GOT3 (cell line): ENCODE data around the gene HIVEP3.
A peak's percentile ranks its signal among the peaks of the same experiment; 100 is the strongest.
"Not testable (repeated sequence)": the region's sequence is repeated elsewhere in the genome, so short reads cannot be mapped to it uniquely, and the experiment has no call there.

Experiments
- DNase-seq: peaks from one replicate; lab custom pipeline; 2025; ENCODE audit warnings: mixed read lengths; lab: John Stamatoyannopoulos, UW

Gene HIVEP3

DNA sequence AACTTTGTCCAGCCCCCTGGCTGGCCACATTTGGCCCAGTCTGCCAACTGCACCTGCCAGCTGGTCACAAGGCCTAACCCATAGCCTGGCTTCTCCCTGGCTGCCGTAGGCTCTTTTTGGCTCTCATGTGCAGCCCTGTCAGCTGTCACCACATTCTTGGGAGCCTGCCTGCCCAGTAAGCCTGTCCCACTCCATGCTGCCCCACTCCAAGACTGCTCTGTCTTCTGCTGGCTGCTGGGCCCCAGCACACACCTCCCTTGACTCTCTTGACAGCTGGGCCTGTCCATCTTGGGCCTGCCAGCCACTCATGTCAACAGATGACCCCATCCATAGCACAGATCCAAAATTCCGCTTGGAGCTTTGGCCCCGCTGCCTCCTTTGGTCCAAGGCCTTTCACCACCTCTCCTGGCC, 360.0 kb downstream of the HIVEP3 start:
- DNase-seq: no peak

DNA sequence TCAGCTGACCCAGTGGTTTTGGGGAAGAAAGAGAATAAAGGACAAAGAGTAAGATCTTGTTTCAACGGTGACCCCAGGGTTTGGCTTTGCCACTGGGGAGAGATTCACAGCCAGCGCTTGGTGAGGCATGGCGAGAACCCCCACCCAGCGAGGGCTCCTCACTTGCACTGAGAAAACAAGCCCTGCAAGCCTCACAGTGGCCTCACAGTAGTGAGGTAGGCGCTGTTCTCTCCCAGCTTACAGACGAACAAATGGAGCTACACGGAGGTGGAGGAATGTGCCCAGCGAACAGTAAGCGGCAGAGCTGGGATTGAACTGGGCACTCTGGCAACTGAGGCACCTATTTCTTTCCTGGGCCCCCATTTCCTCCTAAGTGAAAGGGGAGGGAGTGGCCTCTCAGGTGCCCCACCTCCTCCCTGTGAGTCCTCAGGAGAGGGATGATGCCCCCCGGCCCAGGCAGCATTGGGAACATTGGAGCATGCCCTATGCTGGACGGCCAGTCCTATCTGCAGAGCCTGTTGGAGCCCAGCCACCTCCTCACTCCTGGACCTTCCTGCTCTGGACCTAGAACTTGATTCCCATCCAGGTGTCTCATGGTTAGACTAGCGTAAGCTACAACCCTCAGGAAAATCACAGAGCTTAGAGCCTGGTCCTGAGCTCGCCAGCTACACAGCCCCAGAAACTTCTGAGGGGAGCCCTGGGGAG, 360.8 kb downstream of the HIVEP3 start:
- no peak for DNase-seq

DNA sequence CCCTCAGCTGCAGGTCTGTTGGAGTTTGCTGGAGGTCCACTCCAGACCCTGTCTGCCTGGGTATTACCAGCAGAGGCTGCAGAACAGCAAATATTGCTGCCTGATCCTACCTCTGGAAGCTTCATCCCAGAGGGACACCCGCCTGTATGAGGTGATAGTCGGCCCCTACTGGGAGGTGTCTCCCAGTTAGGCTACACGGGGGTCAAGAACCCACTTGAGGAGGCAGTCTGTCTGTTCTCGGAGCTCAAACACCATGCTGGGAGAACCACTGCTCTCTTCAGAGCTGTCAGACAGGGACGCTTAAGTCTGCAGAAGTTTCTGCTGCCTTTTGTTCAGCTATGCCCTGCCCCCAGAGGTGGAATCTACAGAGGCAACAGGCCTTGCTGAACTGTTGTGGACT, 364.0 kb downstream of the HIVEP3 start:
- not testable (repeated sequence) for DNase-seq

DNA sequence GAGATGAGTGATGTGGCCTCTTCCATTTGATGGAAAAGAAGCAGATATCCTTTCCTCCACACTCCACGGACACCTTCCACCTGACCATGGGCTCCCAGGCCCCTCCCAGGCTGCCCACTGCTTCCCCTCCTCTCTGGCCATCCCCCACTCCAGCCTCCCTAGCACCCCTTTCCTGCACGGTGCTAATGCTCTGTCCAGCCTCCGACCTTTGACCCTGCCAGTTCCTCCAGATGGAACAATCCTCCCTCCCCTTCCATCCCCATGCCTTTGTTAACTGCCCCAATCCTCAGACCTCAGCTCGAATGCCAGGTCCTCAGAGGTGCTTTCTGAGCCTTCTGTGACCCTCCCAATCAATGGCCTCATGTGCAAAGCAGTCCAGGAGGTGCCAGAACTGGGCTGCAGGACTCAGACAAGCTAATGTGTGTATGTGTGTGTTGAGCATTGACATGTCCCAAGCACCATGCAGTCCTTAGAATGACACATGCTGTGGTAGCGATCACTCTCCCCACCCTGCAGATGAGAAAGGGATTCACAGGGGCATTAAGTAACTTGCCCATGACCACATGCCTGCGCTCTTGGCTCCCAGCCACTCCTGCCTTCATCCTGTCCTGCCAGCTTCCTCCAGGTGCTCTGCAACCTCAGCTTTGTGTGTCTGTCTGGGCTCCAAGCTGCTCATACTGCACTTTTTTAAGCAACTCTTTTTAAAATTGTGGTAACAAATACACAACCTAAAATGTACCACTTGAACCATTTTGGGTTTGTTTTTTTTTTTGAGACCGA, 370.8 kb downstream of the HIVEP3 start:
- DNase-seq: no peak

DNA sequence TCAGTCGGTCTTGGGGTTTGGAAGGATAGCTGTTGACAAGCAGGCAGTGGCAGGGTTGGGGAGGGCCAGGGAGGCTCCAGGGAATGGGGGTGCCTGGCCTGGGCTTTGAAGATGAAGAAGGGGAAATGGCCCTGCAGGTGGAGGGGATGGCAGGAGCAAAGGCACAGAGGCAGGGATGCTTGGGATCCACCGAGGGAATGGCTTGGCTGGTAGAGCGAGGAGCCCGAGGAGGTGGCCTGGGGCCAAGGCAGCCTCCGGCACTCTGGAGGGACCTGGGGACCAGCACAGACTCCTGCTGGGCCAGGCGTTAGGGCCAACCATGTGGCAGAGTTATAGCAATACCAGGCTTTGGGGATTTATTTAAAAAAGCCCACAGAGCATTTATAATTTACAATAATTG, 371.4 kb downstream of the HIVEP3 start:
- no peak for DNase-seq

DNA sequence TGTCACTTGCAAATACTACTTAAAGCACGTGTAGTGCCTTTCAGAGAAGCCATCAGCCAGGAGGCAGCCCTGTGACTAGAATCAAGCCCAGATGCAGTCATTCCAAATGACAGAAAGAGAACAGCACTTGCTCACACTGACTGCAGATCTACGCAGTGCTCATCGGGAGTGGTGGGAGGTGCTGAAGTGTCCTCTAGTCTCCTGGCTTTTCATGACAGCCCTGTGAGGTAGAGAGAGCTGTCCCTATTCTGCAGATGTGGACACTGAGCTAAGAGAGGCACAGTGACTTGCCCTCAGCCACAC, 371.9 kb downstream of the HIVEP3 start:
- no peak for DNase-seq

DNA sequence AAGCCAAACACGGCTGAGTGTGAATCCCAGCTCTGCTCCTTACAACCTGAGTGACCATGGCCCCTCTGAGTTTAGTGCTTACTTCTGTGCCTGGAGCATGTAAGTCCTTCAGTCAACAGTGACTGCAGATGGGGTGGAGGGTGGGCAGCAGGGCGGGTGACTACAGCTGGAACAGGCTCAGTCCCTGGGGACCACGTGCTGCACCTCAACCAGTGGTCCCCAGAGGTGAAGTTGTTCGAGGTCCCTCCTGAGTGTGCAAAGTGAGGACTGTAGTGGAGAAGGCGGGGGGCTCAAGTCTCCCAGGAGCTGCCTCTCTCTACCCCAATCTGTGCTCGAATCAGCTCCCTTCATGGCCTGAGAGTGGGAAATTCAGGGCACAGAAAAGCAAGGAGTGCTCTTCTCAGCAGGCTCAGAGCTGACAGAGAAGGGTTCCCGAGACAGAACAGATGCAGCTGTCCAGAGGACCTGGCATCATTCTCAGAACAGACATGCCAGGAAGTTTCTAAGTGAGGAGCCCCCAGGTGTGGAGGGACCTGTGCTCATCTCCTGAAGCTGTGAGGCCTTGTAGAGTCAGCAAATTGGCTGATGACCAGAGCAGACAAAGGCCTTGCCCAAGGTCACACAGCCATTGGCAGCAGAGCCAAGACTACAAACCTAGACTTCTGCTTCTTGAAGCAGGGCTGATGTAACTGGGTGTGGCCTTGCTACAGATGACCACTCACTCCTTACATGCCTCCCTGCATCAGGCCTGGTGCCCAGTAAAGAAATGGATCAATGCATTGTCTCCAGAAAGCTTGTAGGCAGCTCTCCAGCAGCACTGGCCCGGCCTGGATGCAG, 372.5 kb downstream of the HIVEP3 start:
- no peak for DNase-seq

DNA sequence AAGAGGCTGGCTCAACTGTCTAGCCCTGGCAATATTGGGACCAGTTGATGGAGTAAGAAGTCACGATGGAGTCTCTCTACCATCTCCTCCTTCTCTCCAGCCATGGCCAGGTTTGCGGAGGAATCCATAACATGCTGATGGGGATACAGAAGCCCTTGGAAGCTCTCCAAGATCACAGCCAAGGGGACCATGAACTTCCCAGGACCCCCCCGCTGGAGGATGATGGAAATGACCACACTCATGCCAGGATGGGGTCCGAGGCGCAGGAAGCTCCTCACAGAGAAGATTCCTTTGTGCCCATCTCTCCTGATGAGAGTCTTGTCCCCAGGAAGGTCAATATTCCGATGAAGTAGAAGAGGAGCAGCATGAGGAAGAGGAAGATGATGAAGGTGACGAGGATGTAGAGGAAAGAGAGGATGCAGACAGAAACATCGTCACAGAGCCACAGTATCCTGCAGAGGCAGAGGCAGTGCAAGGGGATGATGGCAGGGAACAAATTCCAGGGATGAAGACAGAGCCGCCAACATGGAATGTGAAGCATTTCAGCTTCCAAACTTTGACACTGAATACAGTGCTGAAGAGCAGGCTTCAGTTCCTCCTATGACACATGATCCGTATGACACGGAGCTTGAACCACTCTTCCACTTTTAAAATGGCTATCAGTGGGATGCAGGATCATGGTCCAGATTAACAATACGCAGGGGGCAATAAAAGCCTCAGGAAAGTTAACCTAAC, 376.4 kb downstream of the HIVEP3 start:
- DNase-seq: no peak

DNA sequence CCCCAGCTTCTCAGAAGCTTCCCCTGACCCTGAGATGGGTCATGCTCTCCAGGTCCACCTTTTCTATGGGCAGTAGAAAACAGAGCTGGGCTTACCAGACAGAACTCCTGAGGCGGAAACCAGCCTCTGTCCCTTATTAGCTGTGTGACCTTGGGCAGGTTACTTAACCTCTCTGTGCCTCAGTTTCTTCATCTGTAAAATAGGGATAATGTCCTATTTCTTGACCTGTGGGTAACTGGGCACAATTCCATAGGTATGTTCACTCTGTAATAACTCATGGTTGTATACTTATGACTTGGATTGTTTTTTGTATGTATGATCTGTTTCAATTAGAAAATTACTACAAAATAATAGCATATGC, 377.1 kb downstream of the HIVEP3 start:
- no peak for DNase-seq

DNA sequence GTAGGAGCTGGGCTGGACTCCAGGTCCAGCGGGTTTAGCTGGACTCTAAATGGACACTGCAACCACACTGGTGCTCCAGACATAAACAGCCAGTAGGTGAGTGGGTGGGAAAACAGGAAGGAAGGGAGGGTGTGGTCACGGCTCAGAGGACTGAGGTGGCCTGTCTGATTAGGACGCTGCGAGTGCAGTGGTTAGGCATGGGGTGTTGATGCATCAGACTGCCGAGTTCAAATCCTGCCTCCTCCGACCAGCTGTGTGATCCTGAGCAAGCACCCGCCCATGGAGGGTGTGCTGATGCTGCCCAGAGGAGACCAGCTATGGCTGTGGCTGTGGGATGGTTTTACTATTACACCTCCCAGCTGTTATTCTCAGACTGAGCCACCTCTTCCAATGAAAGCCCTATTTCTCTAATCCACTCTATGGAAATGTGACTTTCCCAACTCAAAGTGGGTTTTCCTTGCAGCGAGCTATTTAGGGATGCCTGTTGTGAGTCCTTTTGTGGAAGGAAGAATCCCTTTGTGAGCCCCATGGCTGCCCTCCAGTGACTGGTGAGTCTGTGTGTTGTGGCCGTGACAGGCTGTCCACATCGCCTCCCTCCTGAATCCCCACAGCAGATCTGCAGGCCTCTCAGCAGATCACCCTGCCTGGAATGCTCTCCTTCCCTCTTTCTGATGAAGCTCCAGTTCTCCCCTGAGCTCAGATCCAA, 377.7 kb downstream of the HIVEP3 start:
- DNase-seq: no peak

DNA sequence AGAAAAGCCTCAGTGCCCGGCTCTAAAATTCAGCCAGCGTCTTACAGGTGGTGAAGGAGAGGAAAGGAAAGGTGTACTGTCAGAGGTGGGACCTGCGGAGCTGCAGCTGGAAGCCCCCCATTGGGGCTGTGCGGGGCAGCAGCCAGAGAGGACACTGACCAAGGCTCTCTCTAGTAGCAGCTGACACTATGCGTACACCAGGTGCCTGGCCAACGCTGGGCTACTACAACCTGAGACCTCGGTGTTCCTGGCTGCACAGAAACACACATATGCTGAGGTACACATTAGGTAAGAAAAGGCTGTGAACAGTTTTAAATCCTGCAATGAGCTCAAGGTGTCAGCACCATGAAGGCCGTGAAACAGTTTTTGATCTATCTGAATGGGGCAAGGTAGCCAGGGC, 378.7 kb downstream of the HIVEP3 start:
- DNase-seq: no peak

DNA sequence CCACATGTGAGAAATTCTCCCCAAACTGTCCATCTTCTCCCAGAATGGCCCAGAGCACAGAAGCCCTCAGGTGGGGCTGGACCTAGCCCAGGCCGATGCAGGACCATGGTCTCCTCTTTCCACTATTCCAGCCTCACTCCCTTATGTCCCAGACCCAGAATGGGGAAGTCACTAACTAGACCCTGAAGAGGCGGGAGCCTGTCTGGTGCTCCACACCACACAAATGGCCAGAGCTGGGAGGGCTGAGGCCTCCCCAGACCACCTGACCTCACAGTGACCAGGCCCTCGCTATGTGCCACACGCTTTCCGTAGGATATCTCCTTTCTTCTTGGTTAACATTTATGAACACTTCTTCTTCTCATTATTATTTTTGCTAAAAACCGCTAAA, 379.3 kb downstream of the HIVEP3 start:
- no peak for DNase-seq

DNA sequence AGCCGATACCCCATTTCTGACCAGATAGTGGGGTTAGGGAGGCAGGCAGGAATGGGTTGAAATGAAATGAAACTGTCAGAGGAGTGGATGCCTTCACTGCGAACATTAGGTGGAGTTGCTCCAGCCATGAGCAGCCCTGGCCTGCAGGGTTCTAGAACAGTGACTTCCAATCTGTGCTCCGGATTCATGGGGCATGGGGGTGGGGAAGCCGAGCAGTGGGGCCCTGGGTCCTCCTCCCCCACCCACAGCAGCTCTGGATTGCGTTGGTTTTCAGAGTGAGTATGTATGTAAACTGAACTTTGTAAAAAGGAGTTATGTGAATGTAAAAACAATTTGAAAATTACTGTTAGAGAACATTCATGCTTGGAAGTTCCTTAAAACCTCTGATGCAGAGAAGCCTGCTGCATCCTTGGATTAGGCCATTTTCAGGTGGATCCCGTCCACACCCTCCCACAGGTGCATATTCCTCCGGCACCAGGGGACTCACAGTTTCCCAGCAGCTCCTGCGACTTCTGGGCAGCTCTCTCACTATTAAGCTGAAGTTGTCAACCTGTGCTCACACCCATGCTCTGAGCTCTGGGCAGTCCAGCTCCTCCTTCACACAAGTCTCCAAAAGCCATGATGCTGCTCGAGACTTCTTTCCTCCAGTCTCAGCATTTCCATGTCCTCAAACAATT, 379.8 kb downstream of the HIVEP3 start:
- DNase-seq: no peak

DNA sequence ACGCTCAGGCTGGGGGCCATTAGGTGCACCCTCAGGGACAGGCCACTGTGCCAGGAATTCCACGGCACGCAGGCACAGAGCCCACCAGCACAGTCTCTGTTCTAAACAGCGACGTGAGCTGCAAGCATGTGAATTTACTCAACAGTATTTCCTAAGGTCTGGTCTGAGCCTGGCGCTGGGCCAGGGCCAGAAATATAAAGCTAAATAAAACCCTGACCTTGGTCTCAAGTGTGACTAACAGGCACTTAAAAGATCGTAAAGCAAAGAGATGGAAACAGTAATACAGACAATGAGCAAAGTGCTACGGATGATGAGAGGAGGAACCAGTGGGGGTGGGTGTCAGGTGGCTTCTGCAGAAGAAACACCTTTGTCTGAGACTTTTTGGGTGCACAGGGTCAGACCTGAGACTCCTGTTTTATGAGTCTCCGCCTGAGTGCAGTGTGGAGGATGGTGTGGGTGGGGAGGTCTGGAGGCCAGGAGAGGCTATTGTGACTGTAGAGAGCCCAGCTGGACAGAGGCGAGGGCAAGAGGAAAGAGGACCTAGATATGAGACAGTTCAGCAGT, 380.9 kb downstream of the HIVEP3 start:
- peak; percentile 61 for DNase-seq

DNA sequence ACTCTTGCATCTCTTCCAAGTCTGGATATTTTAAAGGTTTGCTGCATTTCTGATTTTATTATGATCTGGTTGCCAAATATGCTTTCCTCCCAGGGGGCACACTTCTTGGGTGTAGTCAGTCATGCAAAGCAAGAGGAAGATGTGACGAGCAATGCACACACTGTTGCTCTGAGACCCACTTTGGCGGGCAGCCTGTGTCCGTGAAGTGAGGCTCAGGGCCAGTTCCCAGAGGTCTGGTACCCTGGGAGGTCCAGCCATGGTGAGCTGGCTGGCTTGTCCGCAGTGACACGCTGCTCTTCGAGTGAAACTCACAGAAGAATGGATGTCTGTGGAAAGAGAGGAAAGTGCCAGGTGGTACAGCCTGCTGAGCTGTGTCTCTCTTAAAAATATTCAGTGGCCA, 381.5 kb downstream of the HIVEP3 start:
- no peak for DNase-seq

DNA sequence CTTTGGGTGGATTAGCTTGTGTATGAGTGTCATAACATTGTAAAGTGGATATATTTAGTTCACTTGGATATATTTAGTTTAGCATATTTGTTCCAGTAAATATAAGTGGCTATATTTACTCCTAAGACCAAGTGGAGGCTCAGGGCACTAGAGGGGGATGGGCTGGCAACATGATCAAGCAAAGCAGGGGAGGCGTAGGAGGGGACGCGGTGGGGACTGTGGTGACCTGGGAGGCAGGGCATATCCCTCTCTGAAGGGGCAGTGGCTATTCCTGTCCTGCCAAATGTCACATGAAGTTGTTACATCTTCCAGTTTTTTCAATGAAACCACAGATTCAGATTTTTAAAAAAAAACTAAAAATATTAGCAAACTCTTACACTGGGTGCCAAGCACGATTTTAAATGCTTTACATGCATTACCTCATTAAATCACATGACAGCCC, 382.3 kb downstream of the HIVEP3 start:
- DNase-seq: no peak

DNA sequence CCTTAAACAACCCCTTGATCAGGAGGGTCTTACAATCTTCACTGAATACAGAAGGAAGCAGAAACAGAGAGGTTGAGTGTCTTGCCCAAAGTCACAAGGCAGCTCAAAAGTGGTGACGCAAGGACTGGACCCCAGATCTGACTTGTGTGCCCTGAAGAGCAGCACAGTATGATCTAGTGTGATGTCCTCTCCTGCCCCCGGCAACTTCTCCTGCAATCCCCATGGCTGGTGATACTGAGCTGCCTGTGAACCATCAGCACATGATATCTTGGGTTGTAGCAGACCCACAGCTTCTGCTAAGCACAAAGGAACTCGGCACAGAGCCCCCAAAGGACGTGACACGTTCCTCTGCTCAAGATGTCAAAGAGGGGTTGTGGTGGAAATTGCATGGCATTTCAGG, 383.0 kb downstream of the HIVEP3 start:
- DNase-seq: no peak

DNA sequence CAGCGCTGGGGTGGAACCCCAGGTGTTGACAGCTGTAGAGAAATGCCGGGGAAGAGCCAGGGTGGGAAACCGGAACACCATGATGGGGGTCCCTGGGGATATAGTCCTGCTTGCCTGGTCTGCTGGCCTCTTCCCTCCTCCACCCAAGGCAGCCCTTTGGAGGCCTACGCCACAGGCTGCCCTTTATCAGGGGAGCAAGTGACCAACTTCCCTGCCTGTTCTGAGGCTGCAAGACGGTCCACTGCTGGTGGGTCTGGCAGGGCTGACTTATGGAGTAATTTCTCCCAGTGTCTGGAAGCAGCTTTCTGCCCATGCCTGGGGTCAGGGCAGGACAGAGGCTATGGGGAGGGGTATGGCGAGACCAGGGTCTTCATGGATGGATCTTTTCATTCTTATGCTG, 383.4 kb downstream of the HIVEP3 start:
- no peak for DNase-seq

DNA sequence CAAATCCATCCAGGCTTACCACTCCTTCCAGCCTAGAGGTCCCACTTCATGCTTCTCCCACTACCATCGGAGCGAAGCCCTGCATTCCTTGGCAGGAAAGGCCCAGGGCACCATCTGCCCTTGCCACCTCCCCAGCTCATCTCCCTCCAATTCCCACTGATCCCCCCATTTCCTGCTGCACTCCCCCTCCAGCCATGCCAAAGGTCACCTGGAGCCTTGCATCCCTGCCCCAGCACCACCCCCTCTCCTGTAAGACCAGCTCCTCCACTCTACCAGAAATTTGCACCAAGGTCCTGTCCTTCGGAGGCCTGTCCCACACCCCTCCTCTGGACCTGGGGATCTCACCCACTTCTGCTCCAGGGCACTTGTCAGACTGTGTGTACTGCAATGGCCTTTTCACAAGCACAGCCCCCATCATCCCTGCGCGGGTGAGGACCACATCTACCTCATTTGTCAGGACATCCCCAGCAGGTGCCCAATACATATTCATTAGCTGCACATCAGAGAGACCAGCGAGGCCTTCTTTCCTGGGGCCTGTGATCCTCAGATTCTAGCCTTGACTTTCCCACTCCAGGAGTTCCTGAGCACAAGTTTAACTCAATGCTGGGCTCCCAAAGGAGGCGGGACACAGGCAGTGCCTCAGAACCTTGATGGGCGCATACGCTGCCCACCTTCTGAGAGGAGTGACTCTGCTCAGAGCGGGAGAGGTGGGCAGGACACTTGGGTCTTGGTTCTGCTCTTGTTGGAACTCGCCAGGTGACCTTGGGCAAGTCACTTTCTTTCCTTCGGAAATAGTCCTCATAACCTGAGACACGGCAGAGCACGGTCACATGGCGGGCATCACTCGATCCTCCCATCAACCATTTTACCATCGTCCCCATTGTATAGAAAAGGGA, 384.3 kb downstream of the HIVEP3 start:
- no peak for DNase-seq

DNA sequence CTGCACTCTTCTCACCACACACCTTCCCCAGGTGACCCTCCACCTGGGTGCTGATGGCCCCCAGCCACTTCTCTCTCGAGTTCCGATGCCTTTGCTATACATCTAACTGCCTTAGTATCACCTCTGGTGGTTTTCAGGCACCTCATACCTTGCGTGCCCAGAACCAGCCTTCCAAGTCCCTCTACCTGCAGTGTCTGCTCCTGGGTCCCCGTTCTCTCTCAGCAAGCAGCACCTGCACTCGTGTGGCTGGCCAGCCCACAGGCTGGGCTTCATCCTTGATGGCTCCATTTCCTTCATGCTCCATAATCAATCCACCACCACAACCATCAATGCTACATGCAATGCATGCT, 385.0 kb downstream of the HIVEP3 start:
- DNase-seq: no peak
